ENCODE data around the gene CCDC32. TPM values are rescaled to one million over a fixed set of nuclear protein-coding genes. Genes with fewer than 3 reads are reported as not detected.
A peak's percentile ranks its signal among the peaks of the same experiment; 100 is the strongest.

The CCDC32 gene
- total and polyA plus RNA-seq, 12 donors = 16.0 to 37.5 (median 23.5) TPM

DNA sequence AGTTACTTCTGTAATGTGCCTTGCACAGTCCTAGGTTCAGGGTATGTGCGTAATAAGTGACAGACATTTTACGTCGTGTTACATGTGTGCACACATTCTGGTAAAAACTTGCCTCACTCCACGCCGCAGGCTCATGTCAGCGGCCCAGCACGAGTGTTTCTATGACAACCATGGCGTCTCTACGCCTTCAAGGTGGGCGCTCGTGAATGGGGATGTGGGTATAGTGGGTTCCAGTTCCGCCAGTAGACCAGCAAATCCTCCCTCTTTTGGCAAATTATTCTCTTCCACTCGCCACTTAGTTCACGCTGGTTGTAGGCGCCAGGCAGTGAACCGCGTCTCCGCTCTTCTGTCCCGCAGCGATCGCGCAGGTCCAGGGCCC is 53.8 kb downstream of the CCDC32 start:
- Histone ChIP-seq H3K4me1 (peaks cover 0 to 30% (median 20%) of the 10 kb centered on the region in 9 donors), H3K36me3 (no peaks in the 10 kb centered on the region), H3K27me3 (peaks cover 0 to 65% (median 0%) of the 10 kb centered on the region in 7 donors), H3K4me3 (peak overlapping the region; percentile 32 to 78 (median 62)), H3K9me3 (no peaks in the 10 kb centered on the region), H3K27ac (peak overlapping the region in 9 of 10 donors; percentile 15 to 71 (median 64))
- intact Hi-C loops (cut with DNase I) = loop anchor here in 4 of 10 donors (5.0 to 10.0 kb wide), 4 partner anchors 51 to 184 kb away; partner anchors contain the start of genes KNL1 (in 1 of the 4) and RAD51 (in 1 of the 4)
- WGBS, 2 donors = 29 to 31% methylated on average over 22 of the region's 22 CpGs
- peak in 3 of 8 donors; percentile 6 to 26 (median 12) for ATAC-seq
- TF ChIP-seq CTCF (IDR thresholded peaks at IDR 0.05) = no peak
- no peak for DNase-seq

GRCh38 chr15:40510201-40510600 is 54.6 kb downstream of the CCDC32 start:
- TF ChIP-seq CTCF (IDR thresholded peaks at IDR 0.05) = no peak
- intact Hi-C loops (cut with DNase I) = loop anchor here in 4 of 10 donors (5.0 to 10.0 kb wide), 4 partner anchors 52 to 185 kb away; partner anchors contain the start of genes KNL1 (in 1 of the 4) and RAD51 (in 1 of the 4)
- 86 to 91% methylated on average over 2 of the region's 2 CpGs for WGBS, 2 donors
- no peak overlapping the region for H3K4me3 ChIP-seq
- H3K36me3 ChIP-seq = no peaks in the 10 kb centered on the region
- no peak overlapping the region for H3K27ac ChIP-seq
- ATAC-seq = no peak
- H3K27me3 ChIP-seq = peaks cover 0 to 65% (median 0%) of the 10 kb centered on the region in 7 donors
- H3K9me3 ChIP-seq = no peaks in the 10 kb centered on the region
- H3K4me1 ChIP-seq = peaks cover 0 to 30% (median 20%) of the 10 kb centered on the region in 9 donors
- no peak for DNase-seq

GRCh38 chr15:40508216-40508615 is 56.6 kb downstream of the CCDC32 start:
- H3K9me3 ChIP-seq = no peaks in the 10 kb centered on the region
- intact Hi-C loops (cut with DNase I) = loop anchor here in 6 of 10 donors (5.0 to 10.0 kb wide), 4 partner anchors 53 to 66 kb away; partner anchors contain the start of gene BAHD1 (in 3 of the 6)
- WGBS, 2 donors = 95 to 97% methylated on average over 1 of the region's 1 CpG
- DNase-seq = no peak
- peaks cover 0 to 30% (median 20%) of the 10 kb centered on the region in 9 donors for H3K4me1 ChIP-seq
- ATAC-seq = no peak
- no peaks in the 10 kb centered on the region for H3K36me3 ChIP-seq
- H3K27ac ChIP-seq = no peak overlapping the region
- peaks cover 0 to 69% (median 0%) of the 10 kb centered on the region in 7 donors for H3K27me3 ChIP-seq
- no peak for TF ChIP-seq CTCF (IDR thresholded peaks at IDR 0.05)
- no peak overlapping the region for H3K4me3 ChIP-seq

GRCh38 chr15:40506964-40507571 is 57.8 kb downstream of the CCDC32 start:
- peak; percentile 79 to 80 for DNase-seq
- H3K9me3 ChIP-seq = no peaks in the 10 kb centered on the region
- H3K27me3 ChIP-seq = peaks cover 0 to 62% (median 0%) of the 10 kb centered on the region in 7 donors
- H3K27ac ChIP-seq = peak overlapping the region in 2 of 10 donors; percentile 10 to 11
- ATAC-seq = peak; percentile 80 to 94 (median 90)
- intact Hi-C loops (cut with DNase I) = loop anchor here in 7 of 10 donors (2.0 to 10.0 kb wide), 5 partner anchors 52 to 65 kb away; partner anchors contain the start of gene BAHD1 (in 3 of the 7)
- WGBS, 2 donors = 3 to 4% methylated on average over 30 of the region's 30 CpGs
- H3K4me3 ChIP-seq = peak overlapping the region in 9 of 10 donors; percentile 13 to 45 (median 28)
- H3K4me1 ChIP-seq = peaks cover 0 to 27% (median 20%) of the 10 kb centered on the region in 9 donors
- H3K36me3 ChIP-seq = no peaks in the 10 kb centered on the region
- peak; percentile 47 to 88 (median 69) for TF ChIP-seq CTCF (IDR thresholded peaks at IDR 0.05)

Other genes with a start within 250 kb of the CCDC32 start
- gene INAFM2, start 241.3 kb downstream of the CCDC32 start, total RNA-seq = 10 to 100 TPM; 32.5 to 63.9 (median 40.9) TPM
- 10 to 100 TPM; 19.8 to 56.1 TPM for gene INAFM2, start 241.3 kb downstream of the CCDC32 start, polyA plus RNA-seq
- gene CCDC9B, start 224.1 kb downstream of the CCDC32 start, total RNA-seq = 100 to 1,000 TPM; 113 to 190 (median 151) TPM
- gene CCDC9B, start 224.1 kb downstream of the CCDC32 start, polyA plus RNA-seq = 10 to 100 TPM; 13.0 to 97.4 TPM
- gene PHGR1, start 214.0 kb downstream of the CCDC32 start, total RNA-seq = not detected
- not detected for gene PHGR1, start 214.0 kb downstream of the CCDC32 start, polyA plus RNA-seq
- gene DISP2, start 206.8 kb downstream of the CCDC32 start, total RNA-seq = 1 to 10 TPM in 2 of 10 donors, under 1 TPM in 8; 0.08 to 1.3 (median 0.71) TPM
- gene DISP2, start 206.8 kb downstream of the CCDC32 start, polyA plus RNA-seq = 1 to 10 TPM in 1 of 2 donors, under 1 TPM in 1; 0.16 to 2.7 TPM
- gene KNSTRN, start 182.3 kb downstream of the CCDC32 start, total RNA-seq = 10 to 100 TPM in 3 of 10 donors, 1 to 10 TPM in 7; 5.3 to 16.0 (median 8.3) TPM
- gene KNSTRN, start 182.3 kb downstream of the CCDC32 start, polyA plus RNA-seq = 10 to 100 TPM in 1 of 2 donors, 1 to 10 TPM in 1; 8.2 to 13.1 TPM
- 100 to 1,000 TPM in 7 of 10 donors, 10 to 100 TPM in 3; 71.1 to 143 (median 109) TPM for gene IVD, start 159.2 kb downstream of the CCDC32 start, total RNA-seq
- 10 to 100 TPM; 42.2 to 44.4 TPM for gene IVD, start 159.2 kb downstream of the CCDC32 start, polyA plus RNA-seq
- 10 to 100 TPM; 12.1 to 17.8 (median 16.0) TPM for gene BAHD1, start 124.1 kb downstream of the CCDC32 start, total RNA-seq
- gene BAHD1, start 124.1 kb downstream of the CCDC32 start, polyA plus RNA-seq = 1 to 10 TPM; 8.9 to 9.7 TPM
- gene CHST14, start 94.1 kb downstream of the CCDC32 start, total RNA-seq = 10 to 100 TPM in 2 of 10 donors, 1 to 10 TPM in 8; 5.7 to 11.5 (median 9.0) TPM
- gene CHST14, start 94.1 kb downstream of the CCDC32 start, polyA plus RNA-seq = 1 to 10 TPM; 5.3 to 8.8 TPM
- gene RPUSD2, start 4.3 kb upstream of the CCDC32 start, total RNA-seq = 10 to 100 TPM in 6 of 10 donors, 1 to 10 TPM in 4; 7.4 to 14.8 (median 10.7) TPM
- 10 to 100 TPM in 1 of 2 donors, 1 to 10 TPM in 1; 9.6 to 11.0 TPM for gene RPUSD2, start 4.3 kb upstream of the CCDC32 start, polyA plus RNA-seq
- gene KNL1, start 29.2 kb upstream of the CCDC32 start, total RNA-seq = 1 to 10 TPM in 4 of 10 donors, under 1 TPM in 6; 0.21 to 2.6 (median 0.73) TPM
- under 1 TPM; 0.10 to 0.22 TPM for gene KNL1, start 29.2 kb upstream of the CCDC32 start, polyA plus RNA-seq
- 1 to 10 TPM in 2 of 10 donors, under 1 TPM in 8; 0.30 to 3.6 (median 0.76) TPM for gene RAD51, start 130.1 kb upstream of the CCDC32 start, total RNA-seq
- under 1 TPM in 1 of 2 donors, not detected in 1; 0.43 TPM for gene RAD51, start 130.1 kb upstream of the CCDC32 start, polyA plus RNA-seq
- gene RMDN3, start 190.2 kb upstream of the CCDC32 start, total RNA-seq = 10 to 100 TPM; 12.2 to 20.9 (median 17.6) TPM
- 10 to 100 TPM; 16.2 to 21.7 TPM for gene RMDN3, start 190.2 kb upstream of the CCDC32 start, polyA plus RNA-seq
- gene GCHFR, start 199.0 kb upstream of the CCDC32 start, total RNA-seq = 1 to 10 TPM; 2.2 to 9.1 (median 3.7) TPM
- gene GCHFR, start 199.0 kb upstream of the CCDC32 start, polyA plus RNA-seq = 10 to 100 TPM in 1 of 2 donors, 1 to 10 TPM in 1; 5.8 to 10.8 TPM
- under 1 TPM in 3 of 10 donors, not detected in 7; 0.10 to 0.32 (median 0.31) TPM for gene C15orf62, start 204.9 kb upstream of the CCDC32 start, total RNA-seq
- gene C15orf62, start 204.9 kb upstream of the CCDC32 start, polyA plus RNA-seq = under 1 TPM; 0.12 to 0.15 TPM
- 10 to 100 TPM; 14.2 to 29.2 (median 18.2) TPM for gene ZFYVE19, start 242.0 kb upstream of the CCDC32 start, total RNA-seq
- 10 to 100 TPM; 11.9 to 18.1 TPM for gene ZFYVE19, start 242.0 kb upstream of the CCDC32 start, polyA plus RNA-seq
- gene DNAJC17, start 242.4 kb upstream of the CCDC32 start, total RNA-seq = 10 to 100 TPM in 9 of 10 donors, 1 to 10 TPM in 1; 9.9 to 17.7 (median 14.7) TPM
- gene DNAJC17, start 242.4 kb upstream of the CCDC32 start, polyA plus RNA-seq = 10 to 100 TPM; 34.5 to 62.1 TPM